Spleen (tissue), 7 donors: Measurements from ENCODE around the gene PATE2.

Source experiments
- CTCF ChIP-seq, 11 experiments: fragments of 200-600 bp in 7 of 11; fragments of 450-650 bp in 4 of 11; sonication (generic) in 4 of 11; IDR thresholded peaks in 8 of 11; conservative IDR thresholded peaks in 3 of 11; 1 replicate in 7 of 11; 2 replicates in 4 of 11; pipeline versions ENCODE4 v1.4.0 to v1.8.0; 2016 to 2021; ENCODE audit warnings: antibody characterized with exemption in 11 of 11, inconsistent platforms in 4 of 11, mild to moderate bottlenecking in 1 of 11
- POLR2AphosphoS5 ChIP-seq, 3 donors: sonication (generic); formaldehyde crosslinking; IDR thresholded peaks; one replicate each; pipeline ENCODE4 v1.5.1; 2017; ENCODE audit warnings: antibody characterized with exemption in 3 of 3
- donor health status: DM: no; HTN: no; CAD: no; lungs with moderate emphysema.
- donor health status: DM: no; HTN: no; CAD: no.
- donor health status: DM: no; HTN: no; CAD: no.

GRCh38 chr11:125768336-125769046 is 10.1 kb downstream of the PATE2 start:
- no peak for TF ChIP-seq CTCF (IDR thresholded peaks at IDR 0.05 in 8 of 11, conservative IDR thresholded peaks at IDR 0.05 in 3 of 11)
- no peak for TF ChIP-seq POLR2AphosphoS5 (IDR thresholded peaks at IDR 0.05)
